ENCODE data around the gene RSL24D1.

- TF ChIP-seq CTCF (conservative IDR thresholded peaks at IDR 0.05; ENCODE audit: low read length) (peak; percentile 62), EZH2phosphoT487 (IDR thresholded peaks at IDR 0.05; ENCODE audit: borderline replicate concordance) (no peak)
These were observed at the start of gene RSL24D1 for GRCh38 chr15:55196458-55197361.

All from Loucy (cell line).